UCSD-AML1 (cell line): Measurements from ENCODE around the gene TBPL2.
"Not testable (repeated sequence)": the region's sequence is repeated elsewhere in the genome, so short reads cannot be mapped to it uniquely, and the experiment has no call there.

Source experiments
- DNase-seq: peaks from one replicate; lab custom pipeline; 2025; ENCODE audit not compliant: unreplicated experiment; lab: John Stamatoyannopoulos, UW

The TBPL2 gene

GRCh38 chr14:55440385-55440784, at the start of gene TBPL2:
Gene TBPL2, minus strand, starts transcription at chr14:55440616. Its CDS starts 167 bp downstream, at chr14:55440449.
- no peak for DNase-seq

DNA sequence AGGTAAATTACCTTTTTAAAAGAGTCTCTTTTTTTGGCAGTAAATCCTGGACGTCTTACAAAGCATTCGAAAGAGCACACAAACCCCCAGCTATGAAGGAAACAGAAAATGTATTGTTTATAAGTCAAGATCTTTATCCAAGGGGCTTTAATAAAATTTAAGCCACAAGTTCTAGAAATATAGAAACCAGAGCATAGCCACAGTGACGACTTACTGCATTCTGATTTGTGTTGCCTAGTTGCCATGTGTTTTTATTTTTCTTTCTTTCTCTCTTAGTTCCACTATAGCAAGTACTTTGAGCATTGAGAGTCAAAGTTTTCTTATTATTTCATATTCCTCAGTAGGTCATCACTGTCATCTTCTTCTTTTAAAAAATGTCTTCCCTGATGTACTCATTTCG, 47.8 kb upstream of the TBPL2 start:
- DNase-seq = no peak

DNA sequence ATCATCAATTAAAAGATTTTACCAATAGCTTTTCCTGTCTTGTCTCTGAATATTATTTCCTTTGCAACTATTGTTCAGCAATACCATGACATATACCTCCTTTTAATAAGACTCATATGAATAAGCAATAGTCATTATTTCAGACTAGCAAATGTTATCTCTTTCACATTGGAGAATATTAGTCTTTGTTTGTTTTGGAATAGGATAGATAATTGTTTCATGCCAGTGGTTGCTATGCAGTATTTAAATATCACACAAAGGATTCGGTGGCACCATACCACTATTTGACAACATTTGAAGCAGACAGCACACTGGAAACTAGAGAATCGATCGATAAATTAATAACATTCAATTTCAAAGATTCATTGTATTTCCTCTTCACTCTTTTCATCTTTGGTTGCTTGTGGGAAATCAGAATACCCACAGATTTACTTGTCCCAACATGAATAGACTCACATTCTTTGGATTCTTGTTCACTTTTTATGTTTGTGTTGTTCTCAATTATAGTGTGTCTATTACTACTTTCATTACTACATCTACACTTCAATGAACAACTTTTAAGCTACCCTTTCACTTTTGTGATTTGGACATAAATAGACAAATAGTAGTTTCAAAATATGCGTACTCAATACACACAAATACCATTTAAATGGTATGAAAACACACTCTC, 42.7 kb upstream of the TBPL2 start:
- no peak for DNase-seq

GRCh38 chr14:55481769-55482168, 41.4 kb upstream of the TBPL2 start:
- no peak for DNase-seq

GRCh38 chr14:55477680-55478079, 37.3 kb upstream of the TBPL2 start:
- DNase-seq = no peak

GRCh38 chr14:55476448-55476847, 36.0 kb upstream of the TBPL2 start:
- DNase-seq = not testable (repeated sequence)

DNA sequence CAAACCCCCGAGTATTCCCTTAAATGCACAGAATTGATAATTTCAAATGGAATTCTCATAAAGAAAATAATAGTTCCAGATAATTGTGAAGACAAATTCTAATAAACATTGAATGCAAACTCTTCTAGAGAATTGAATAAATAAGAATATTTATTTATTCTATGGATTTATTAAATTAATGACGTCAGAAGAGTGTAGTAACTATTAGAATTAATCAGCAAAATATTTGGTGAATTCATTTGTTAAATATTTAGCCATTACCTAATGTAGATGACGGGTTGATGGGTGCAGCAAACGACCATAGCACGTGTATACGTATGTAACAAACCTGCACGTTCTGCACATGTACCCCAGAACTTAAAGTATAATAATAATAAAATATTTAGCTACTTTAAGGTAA, 33.4 kb upstream of the TBPL2 start:
- DNase-seq = no peak

- no peak for DNase-seq
Measured at GRCh38 chr14:55470025-55470424, 29.6 kb upstream of the TBPL2 start.

DNA sequence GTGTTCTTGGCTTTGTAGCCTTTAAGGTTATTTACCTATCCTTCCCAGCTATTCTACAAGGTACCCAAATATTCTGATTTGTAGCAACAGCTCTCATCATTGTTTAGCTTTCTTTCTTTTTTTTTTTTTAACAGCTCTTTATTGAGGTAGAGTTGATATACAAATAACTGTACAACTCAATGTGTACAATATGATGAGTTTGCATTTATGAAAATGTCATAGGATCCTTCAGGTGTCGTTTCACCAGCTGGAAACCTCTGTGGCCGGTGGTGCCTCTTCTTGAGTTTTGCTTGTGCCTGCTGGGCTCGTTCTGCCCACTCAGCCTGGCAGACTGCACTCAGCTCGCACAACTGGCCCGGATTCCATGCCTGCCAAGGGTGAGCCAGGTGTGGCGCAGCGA, 26.9 kb upstream of the TBPL2 start:
- no peak for DNase-seq

DNA sequence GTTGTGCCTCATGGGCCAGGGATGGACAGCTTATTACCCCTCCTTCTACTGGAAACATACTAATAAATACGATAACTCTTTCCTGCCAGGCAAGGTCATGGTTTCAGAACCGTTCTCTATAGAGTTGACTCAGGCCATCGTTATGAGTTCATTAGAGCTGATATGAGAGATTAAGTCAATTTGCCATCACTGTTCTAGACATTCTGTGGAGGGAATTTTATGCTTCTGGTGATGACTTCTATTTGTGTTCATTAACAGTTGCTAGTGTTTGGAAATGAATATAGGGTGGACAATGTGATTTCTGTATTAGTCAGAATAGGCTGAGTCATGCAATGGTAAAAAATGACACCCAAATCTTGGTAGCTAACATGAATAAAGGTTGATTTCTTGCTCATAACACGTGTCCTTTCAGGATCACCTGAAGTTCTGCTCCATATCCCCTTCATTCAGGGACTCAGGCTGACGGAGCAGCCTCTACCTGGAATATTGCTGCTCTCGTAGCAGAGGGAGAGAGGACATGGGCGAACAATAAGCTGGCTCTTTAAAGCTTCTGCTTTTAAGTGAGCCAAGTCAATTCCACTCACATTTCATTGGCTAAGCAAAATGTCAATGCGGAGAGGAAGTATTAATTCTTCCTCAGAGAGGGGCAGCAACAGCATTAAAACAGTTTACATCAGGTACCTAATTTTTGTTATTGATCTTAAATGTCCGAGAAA, 18.5 kb upstream of the TBPL2 start:
- no peak for DNase-seq

GRCh38 chr14:55457496-55457895, 17.1 kb upstream of the TBPL2 start:
- DNase-seq = no peak

GRCh38 chr14:55456411-55456810, 16.0 kb upstream of the TBPL2 start:
- DNase-seq = not testable (repeated sequence)

DNA sequence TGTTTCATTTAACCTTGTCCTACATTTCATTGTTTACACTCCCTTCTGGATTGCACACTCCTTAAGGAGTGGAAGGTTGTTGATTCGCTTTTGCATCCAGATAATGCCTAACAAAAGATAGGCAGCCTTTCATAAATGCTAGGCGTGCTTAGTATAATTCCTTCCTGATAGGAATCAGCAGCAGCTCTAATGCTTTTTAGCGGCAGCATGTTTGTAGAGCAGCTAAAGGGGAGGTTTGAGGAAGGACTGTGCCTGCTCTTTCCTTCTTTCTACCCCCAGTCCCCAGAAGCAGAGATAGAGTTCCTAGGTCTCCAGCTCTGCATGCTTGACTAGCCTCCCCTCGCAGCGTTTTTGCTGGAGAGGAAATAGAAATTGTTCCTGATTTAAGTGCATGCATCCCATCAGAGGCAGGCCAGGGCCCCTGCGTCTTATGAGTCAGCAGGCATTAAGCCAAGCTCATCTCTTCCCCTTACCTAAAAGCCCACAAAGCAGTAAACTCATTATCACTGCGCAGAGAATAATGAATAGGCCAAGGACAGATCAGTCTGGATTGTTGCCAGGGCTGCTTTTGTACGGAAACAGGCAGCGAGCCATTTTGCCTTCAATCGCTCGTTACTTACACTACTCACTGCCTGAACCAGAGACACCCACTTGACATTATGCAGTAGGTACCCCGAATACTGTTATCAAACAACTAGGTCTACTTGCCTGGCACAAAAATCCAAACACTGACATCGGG, 14.0 kb upstream of the TBPL2 start:
- no peak for DNase-seq

DNA sequence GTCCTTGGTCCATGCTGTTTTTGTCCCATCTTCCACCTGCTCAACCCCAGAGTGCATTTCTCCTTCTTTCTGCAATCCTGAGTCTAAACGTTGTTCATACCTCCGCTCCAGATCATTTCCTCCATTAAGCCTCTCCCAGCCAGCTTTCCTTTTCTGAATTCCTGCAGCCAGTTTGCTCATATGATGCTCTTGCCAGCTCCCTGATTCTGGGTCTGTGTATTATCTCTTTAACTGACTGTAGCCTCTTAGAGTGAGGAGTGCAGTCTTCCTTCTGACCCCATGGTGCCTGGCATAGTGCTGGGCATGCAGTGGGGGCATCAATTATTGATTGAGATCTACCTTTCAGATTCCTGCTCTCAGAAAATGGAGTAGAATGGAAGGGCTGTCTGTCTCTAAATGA, 11.5 kb upstream of the TBPL2 start:
- no peak for DNase-seq

- DNase-seq = no peak
Measured at GRCh38 chr14:55451398-55451797, 11.0 kb upstream of the TBPL2 start.

GRCh38 chr14:55450987-55451386, 10.6 kb upstream of the TBPL2 start:
- DNase-seq = no peak

DNA sequence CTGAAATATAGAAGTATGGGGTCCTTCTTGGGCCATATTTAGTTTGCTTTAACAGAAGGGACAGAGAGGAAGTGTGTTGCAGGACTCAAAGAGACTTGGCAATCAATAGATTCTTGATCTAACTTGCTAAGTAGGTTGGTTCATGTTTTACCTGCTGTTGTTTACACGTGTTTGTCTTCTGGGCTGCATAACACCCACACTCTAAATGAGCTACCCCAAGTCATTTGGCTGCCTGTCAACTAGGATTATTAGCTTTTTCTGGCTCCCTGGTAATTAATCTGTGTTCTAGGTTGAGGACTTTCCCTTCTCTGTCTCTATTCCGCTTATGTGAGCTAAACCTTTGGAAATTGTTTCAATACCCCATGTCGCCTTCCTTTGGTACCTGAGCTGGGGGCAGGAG, 10.1 kb upstream of the TBPL2 start:
- no peak for DNase-seq

DNA sequence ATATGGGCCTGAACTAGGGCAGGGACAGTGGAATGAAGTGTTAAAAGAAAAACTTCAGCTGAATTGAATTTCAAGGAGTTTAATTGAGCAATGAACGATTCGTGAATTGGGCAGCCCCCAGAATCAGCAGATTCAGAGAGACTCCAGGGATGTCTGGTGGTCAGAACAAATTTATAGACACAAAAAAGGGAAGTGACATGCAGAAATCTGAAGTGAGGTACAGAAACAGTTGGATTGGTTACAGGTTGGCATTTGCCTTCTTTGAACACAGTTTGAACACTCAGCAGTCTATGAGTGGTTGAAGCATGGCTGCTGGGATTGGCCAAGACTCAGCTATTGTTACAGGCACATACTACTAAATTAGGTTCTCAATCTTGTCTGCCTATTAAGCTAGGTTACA, 9.7 kb upstream of the TBPL2 start:
- no peak for DNase-seq

GRCh38 chr14:55449116-55449515, 8.7 kb upstream of the TBPL2 start:
- DNase-seq = no peak

- DNase-seq = no peak
Measured at GRCh38 chr14:55448141-55448614, 7.8 kb upstream of the TBPL2 start.

DNA sequence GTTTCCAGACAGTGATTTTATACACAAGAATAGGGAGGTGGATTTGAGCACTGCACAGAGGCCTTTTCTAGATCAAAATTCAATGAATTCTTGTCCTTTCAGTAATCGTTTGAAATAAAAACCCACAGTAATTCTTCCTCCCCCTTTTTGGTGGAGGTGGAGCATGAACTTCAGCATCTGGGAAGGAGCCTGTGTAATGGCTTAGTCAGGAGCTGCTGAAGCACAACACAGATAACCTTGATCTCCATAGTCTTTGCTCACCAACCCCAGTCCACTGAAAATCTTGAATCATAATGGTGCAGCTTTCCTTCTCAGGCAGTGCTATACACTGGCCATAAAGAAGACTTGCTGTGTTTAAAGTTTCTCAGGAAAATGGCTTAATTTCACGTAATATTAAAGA, 6.4 kb upstream of the TBPL2 start:
- no peak for DNase-seq

- no peak for DNase-seq
Measured at GRCh38 chr14:55446127-55446736, 5.8 kb upstream of the TBPL2 start.
